ENCODE measurements around the gene PKM. TPM values are rescaled to one million over a fixed set of nuclear protein-coding genes. Genes with fewer than 3 reads are reported as not detected.

The PKM gene
- total and polyA plus RNA-seq, 3 donors from 2014 or later: 521 to 602 (median 530) TPM

GRCh38 chr15:72272997-72273352, 42.0 kb upstream of the PKM start:
- Histone ChIP-seq H3K27ac (peak overlapping the region; percentile 26 to 92), H3K4me1 (peaks cover 19% of the 10 kb centered on the region), H3K27me3 (no peaks in the 10 kb centered on the region), H3K4me3 (peak overlapping the region; percentile 81 to 89), H3K36me3 (ENCODE audit: low read depth, missing control alignments) (no peaks in the 10 kb centered on the region), H3K9me3 (no peaks in the 10 kb centered on the region)
- WGBS, 2 donors: 16 to 33% methylated on average over 10 of the region's 10 CpGs
- DNase-seq: no peak
- intact Hi-C loops (cut with DNase I; ENCODE audit: low total_unique reads): loop anchor here (2.0 to 10.0 kb wide), 2 partner anchors 42 to 68 kb away; partner anchors contain the start of gene PKM
- TF ChIP-seq POLR2A (IDR thresholded peaks at IDR 0.05): no peak
- no peak for TF ChIP-seq CTCF (IDR thresholded peaks at IDR 0.05)

- intact Hi-C loops (cut with DNase I; ENCODE audit: low total_unique reads): loop anchor here (2.0 to 10.0 kb wide), 2 partner anchors 42 to 68 kb away; partner anchors contain the start of gene PKM
- 0 to 2% methylated on average over 13 to 62 of the region's 82 CpGs for WGBS, 2 donors
- no peaks in the 10 kb centered on the region for H3K9me3 ChIP-seq
Measured at GRCh38 chr15:72272213-72272996, 41.4 kb upstream of the PKM start, which contains the start of gene PARP6. TSS of gene PARP6 (minus strand) at chr15:72272554. CDS start at chr15:72267477, 5,077 bp downstream.

GRCh38 chr15:72271895-72272212, 40.9 kb upstream of the PKM start:
- WGBS, 2 donors: 1 to 2% methylated on average over 10 to 13 of the region's 13 CpGs
- peak overlapping the region; percentile 81 to 89 for H3K4me3 ChIP-seq
- H3K4me1 ChIP-seq: peaks cover 19% of the 10 kb centered on the region
- TF ChIP-seq POLR2A (IDR thresholded peaks at IDR 0.05) (no peak), CTCF (IDR thresholded peaks at IDR 0.05) (no peak)
- no peaks in the 10 kb centered on the region for H3K36me3 ChIP-seq (ENCODE audit: low read depth, missing control alignments)
- DNase-seq: peak; percentile 28
- H3K27me3 ChIP-seq: no peaks in the 10 kb centered on the region
- intact Hi-C loops (cut with DNase I; ENCODE audit: low total_unique reads): loop anchor here (2.0 to 10.0 kb wide), 2 partner anchors 41 to 67 kb away; partner anchors contain the start of gene PKM
- H3K9me3 ChIP-seq: no peaks in the 10 kb centered on the region
- H3K27ac ChIP-seq: peak overlapping the region; percentile 90 to 92

More at GRCh38 chr15:72272213-72272996, 41.4 kb upstream of the PKM start, which contains the start of gene PARP6:
- Histone ChIP-seq H3K27me3 (no peaks in the 10 kb centered on the region), H3K27ac (peak within 1 kb of the TSS; percentile 90 to 92), H3K4me3 (peak within 1 kb of the TSS; percentile 81 to 89), H3K36me3 (ENCODE audit: low read depth, missing control alignments) (no peaks in the 10 kb centered on the region), H3K4me1 (peaks cover 19% of the 10 kb centered on the region)
- no peak for TF ChIP-seq POLR2A (IDR thresholded peaks at IDR 0.05)
- peak; percentile 75 to 95 (median 90) for TF ChIP-seq CTCF (IDR thresholded peaks at IDR 0.05)
- DNase-seq: peak; percentile 97

GRCh38 chr15:72271221-72271620, 40.2 kb upstream of the PKM start:
- Histone ChIP-seq H3K9me3 (no peaks in the 10 kb centered on the region), H3K27ac (peak overlapping the region in 1 of 2 donors; percentile 92), H3K4me1 (peaks cover 19% of the 10 kb centered on the region), H3K36me3 (ENCODE audit: low read depth, missing control alignments) (no peaks in the 10 kb centered on the region), H3K27me3 (no peaks in the 10 kb centered on the region), H3K4me3 (no peak overlapping the region)
- intact Hi-C loops (cut with DNase I; ENCODE audit: low total_unique reads): loop anchor here (10.0 kb wide), 1 partner anchor 66 kb away; no protein-coding TSS in a partner anchor
- no peak for DNase-seq
- TF ChIP-seq POLR2A (IDR thresholded peaks at IDR 0.05) (no peak), CTCF (IDR thresholded peaks at IDR 0.05) (no peak)
- WGBS, 2 donors: 45 to 54% methylated on average over 4 of the region's 4 CpGs
